HepG2 (cell line): ENCODE data around the gene C11orf68. TPM values are rescaled to one million over a fixed set of nuclear protein-coding genes. Genes with fewer than 3 reads are reported as not detected.

Source experiments
- HIVEP1 ChIP-seq: sonication (generic); formaldehyde crosslinking; IDR thresholded peaks from 2 replicates; pipeline ENCODE4 v1.4.0; 2020; ENCODE audit warnings: mild to moderate bottlenecking, missing genetic modification reagents
- KAT7 ChIP-seq: IDR thresholded peaks from 2 replicates; pipeline ENCODE4 v1.6.1; 2018; ENCODE audit warnings: borderline replicate concordance, missing compliant biosample characterization
- KDM2A ChIP-seq: sonication (generic); formaldehyde crosslinking; IDR thresholded peaks from 2 replicates; pipeline ENCODE4 v1.4.0; 2020; ENCODE audit warnings: low read depth, missing genetic modification reagents, borderline replicate concordance
- MAFG ChIP-seq: sonication (generic); formaldehyde crosslinking; IDR thresholded peaks from 2 replicates; pipeline ENCODE4 v1.5.1; 2020; ENCODE audit warnings: mild to moderate bottlenecking, missing genetic modification reagents
- NCOA2 ChIP-seq: sonication (generic); formaldehyde crosslinking; IDR thresholded peaks from 2 replicates; pipeline ENCODE4 v1.8.0; 2022; ENCODE audit warnings: inconsistent platforms
- NFKB2 ChIP-seq: sonication (generic); formaldehyde crosslinking; IDR thresholded peaks from 2 replicates; pipeline ENCODE4 v1.4.0; 2020; ENCODE audit warnings: missing genetic modification reagents, borderline replicate concordance
- PLRG1 ChIP-seq: fragments of 450-650 bp; conservative IDR thresholded peaks from 2 replicates; pipeline ENCODE4 v1.6.1; 2016
- RARA ChIP-seq: IDR thresholded peaks from 2 replicates; pipeline ENCODE4 v1.6.1; 2016; ENCODE audit warnings: missing genetic modification reagents, missing compliant biosample characterization
- RELA ChIP-seq: sonication (generic); formaldehyde crosslinking; IDR thresholded peaks from 2 replicates; pipeline ENCODE4 v1.4.0; 2020; ENCODE audit warnings: missing genetic modification reagents
- SAP130 ChIP-seq: IDR thresholded peaks from 2 replicates; pipeline ENCODE4 v1.6.1; 2016; ENCODE audit warnings: low read depth
- TBX2 ChIP-seq: sonication (generic); formaldehyde crosslinking; IDR thresholded peaks from 2 replicates; pipeline ENCODE4 v1.5.0; 2020; ENCODE audit warnings: missing genetic modification reagents, mild to moderate bottlenecking, borderline replicate concordance
- XBP1 ChIP-seq: sonication (generic); formaldehyde crosslinking; IDR thresholded peaks from 2 replicates; pipeline ENCODE4 v1.5.0; 2020; ENCODE audit warnings: missing genetic modification reagents
- ZNF235 ChIP-seq: sonication (generic); formaldehyde crosslinking; IDR thresholded peaks from 2 replicates; pipeline ENCODE4 v1.8.1; 2023; ENCODE audit warnings: mild to moderate bottlenecking, missing genetic modification reagents, borderline replicate concordance
- ZNF292 ChIP-seq: sonication (generic); formaldehyde crosslinking; IDR thresholded peaks from 2 replicates; pipeline ENCODE4 v1.8.1; 2022; ENCODE audit warnings: mild to moderate bottlenecking, low read depth, missing genetic modification reagents, borderline replicate concordance
- ZNF451 ChIP-seq: sonication (generic); formaldehyde crosslinking; IDR thresholded peaks from 2 replicates; pipeline ENCODE4 v1.5.0; 2020; ENCODE audit warnings: mild to moderate bottlenecking, missing genetic modification reagents
- polyA plus RNA-seq, 8 experiments: library from polyadenylated mRNA; depleted of rRNA in 3 of 8; stranded (reverse) in 7 of 8; unstranded in 1 of 8; fragments of >200 nt; fragmentation: Illumina TruSeq in 4 of 8; extraction: Trizol in 4 of 8; gene quantifications; 2 replicates each; pipeline versions ENCODE4 v1.2.1 to v1.2.3, GENCODE V29; 2011 to 2016; ENCODE audit warnings: low read depth in 4 of 8, missing spikeins in 1 of 8, mixed read lengths in 1 of 8; ENCODE audit not compliant: insufficient read depth in 1 of 8
- total RNA-seq, 5 experiments: library from RNA; depleted of rRNA; stranded (reverse); fragments of >200 nt; fragmentation: Illumina TruSeq; extraction: Trizol; gene quantifications; 2 replicates each; pipeline ENCODE4 v1.2.3, GENCODE V29; 2016; ENCODE audit warnings: low read depth in 1 of 5
- TF ChIP-seq, protein P1 (sequence below): sonication (generic); formaldehyde crosslinking; IDR thresholded peaks from 2 replicates; pipeline ENCODE4 v1.4.0; 2020; ENCODE audit warnings: missing genetic modification reagents
- TF ChIP-seq, protein P2 (sequence below): sonication (generic); formaldehyde crosslinking; IDR thresholded peaks from 2 replicates; pipeline ENCODE4 v1.5.1; 2020; ENCODE audit warnings: missing genetic modification reagents, mild to moderate bottlenecking, borderline replicate concordance
- TF ChIP-seq, protein P3 (sequence below), 2 experiments: sonication (generic) in 1 of 2; formaldehyde crosslinking in 1 of 2; IDR thresholded peaks; 2 replicates each; pipeline versions ENCODE4 v1.4.0 to v1.6.1; 2016 to 2020; ENCODE audit warnings: borderline replicate concordance in 1 of 2, low read depth in 1 of 2, mild to moderate bottlenecking in 1 of 2, missing genetic modification reagents in 1 of 2

Gene C11orf68
- total and polyA plus RNA-seq, 2 of the 13 experiments (the other 11 are each of a cell fraction or from before 2014, with no cell fraction given): 8.4 to 28.3 TPM

DNA sequence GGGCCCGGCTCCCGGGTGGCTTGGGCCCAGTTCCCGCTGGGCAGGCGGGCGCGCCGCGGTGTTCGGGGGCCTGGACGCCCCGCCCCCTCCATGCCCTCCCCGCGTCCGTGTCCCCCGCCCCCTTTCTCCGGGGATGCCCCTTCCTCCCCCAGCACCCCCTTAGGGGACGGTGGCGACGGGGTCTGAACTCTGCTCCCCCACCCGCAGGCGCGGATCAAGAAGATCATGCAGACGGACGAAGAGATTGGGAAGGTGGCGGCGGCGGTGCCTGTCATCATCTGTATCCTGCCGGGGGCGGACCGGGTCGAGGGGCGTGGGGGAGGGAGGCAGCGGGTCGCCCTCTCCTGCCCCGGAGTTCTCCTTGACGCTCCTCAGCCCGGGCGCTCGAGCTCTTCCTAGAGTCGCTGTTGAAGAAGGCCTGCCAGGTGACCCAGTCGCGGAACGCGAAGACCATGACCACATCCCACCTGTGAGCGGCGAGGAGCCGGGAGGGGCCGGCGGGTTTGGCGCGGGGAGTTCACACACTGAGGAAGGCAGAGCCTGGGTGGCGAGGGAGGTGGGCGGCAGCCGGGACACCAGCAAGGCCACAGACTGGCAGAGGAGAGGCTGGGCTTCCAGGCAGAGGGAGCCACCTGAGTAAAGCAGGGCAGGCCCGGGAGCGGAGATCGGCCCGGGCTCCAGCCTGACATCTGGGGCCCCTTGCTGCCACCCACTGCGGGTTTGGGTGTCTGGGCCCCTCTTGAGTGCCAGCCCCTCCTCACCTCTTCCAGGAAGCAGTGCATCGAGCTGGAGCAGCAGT lies 910 bp upstream of the C11orf68 start (continued):
- TF ChIP-seq, protein P1, sequence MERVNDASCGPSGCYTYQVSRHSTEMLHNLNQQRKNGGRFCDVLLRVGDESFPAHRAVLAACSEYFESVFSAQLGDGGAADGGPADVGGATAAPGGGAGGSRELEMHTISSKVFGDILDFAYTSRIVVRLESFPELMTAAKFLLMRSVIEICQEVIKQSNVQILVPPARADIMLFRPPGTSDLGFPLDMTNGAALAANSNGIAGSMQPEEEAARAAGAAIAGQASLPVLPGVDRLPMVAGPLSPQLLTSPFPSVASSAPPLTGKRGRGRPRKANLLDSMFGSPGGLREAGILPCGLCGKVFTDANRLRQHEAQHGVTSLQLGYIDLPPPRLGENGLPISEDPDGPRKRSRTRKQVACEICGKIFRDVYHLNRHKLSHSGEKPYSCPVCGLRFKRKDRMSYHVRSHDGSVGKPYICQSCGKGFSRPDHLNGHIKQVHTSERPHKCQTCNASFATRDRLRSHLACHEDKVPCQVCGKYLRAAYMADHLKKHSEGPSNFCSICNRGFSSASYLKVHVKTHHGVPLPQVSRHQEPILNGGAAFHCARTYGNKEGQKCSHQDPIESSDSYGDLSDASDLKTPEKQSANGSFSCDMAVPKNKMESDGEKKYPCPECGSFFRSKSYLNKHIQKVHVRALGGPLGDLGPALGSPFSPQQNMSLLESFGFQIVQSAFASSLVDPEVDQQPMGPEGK (CRISPR knock-in tag): 0 out of 2 replicates have a peak, but pooled peaks have one; percentile 22
- TF ChIP-seq TBX2 (CRISPR knock-in tag) (0 out of 2 replicates have a peak, but pooled peaks have one; percentile 23), ZNF235 (CRISPR knock-in tag) (0 out of 2 replicates have a peak, but pooled peaks have one; percentile 8), RELA (CRISPR knock-in tag) (peak; percentile 8; the same call in 1 of the 2 replicates), KAT7 (0 out of 2 replicates have a peak, but pooled peaks have one; percentile 5), ZNF451 (CRISPR knock-in tag) (0 out of 2 replicates have a peak, but pooled peaks have one; percentile 14), NCOA2 (CRISPR knock-in tag) (no peak), XBP1 (no peak), MAFG (CRISPR knock-in tag) (no peak), PLRG1 (no peak), KDM2A (CRISPR knock-in tag) (peak; percentile 35; the same call in 1 of the 2 replicates), HIVEP1 (CRISPR knock-in tag) (peak; percentile 13; the same call in 1 of the 2 replicates), RARA (CRISPR knock-in tag) (no peak), SAP130 (CRISPR knock-in tag) (peak; percentile 9), ZNF292 (CRISPR knock-in tag) (0 out of 2 replicates have a peak, but pooled peaks have one; percentile 18), NFKB2 (CRISPR knock-in tag) (0 out of 2 replicates have a peak, but pooled peaks have one; percentile 3)
- TF ChIP-seq, protein P2, sequence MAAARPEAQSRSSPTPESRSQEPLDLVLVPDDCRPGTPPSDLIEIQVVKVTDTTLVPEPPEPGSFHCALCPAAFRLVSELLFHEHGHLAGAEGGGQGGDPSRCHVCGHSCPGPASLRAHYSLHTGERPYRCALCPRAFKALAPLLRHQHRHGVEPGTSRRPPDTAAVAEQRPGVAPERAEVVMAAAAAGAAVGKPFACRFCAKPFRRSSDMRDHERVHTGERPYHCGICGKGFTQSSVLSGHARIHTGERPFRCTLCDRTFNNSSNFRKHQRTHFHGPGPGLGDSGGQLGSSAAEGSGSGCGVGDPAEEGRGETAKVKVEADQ (CRISPR knock-in tag): peak; percentile 16; the same call in 1 of the 2 replicates
- TF ChIP-seq, protein P3, sequence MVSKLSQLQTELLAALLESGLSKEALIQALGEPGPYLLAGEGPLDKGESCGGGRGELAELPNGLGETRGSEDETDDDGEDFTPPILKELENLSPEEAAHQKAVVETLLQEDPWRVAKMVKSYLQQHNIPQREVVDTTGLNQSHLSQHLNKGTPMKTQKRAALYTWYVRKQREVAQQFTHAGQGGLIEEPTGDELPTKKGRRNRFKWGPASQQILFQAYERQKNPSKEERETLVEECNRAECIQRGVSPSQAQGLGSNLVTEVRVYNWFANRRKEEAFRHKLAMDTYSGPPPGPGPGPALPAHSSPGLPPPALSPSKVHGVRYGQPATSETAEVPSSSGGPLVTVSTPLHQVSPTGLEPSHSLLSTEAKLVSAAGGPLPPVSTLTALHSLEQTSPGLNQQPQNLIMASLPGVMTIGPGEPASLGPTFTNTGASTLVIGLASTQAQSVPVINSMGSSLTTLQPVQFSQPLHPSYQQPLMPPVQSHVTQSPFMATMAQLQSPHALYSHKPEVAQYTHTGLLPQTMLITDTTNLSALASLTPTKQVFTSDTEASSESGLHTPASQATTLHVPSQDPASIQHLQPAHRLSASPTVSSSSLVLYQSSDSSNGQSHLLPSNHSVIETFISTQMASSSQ (IDR thresholded peaks at IDR 0.05; ENCODE audit: low read depth): no peak
- TF ChIP-seq, protein P3 (CRISPR knock-in tag; IDR thresholded peaks at IDR 0.05; ENCODE audit: borderline replicate concordance): no peak
